Fibroblast of lung (primary cell): ENCODE data around the gene ITPR3. TPM values are rescaled to one million over a fixed set of nuclear protein-coding genes. Genes with fewer than 3 reads are reported as not detected.

Source experiments
- DNase-seq, 2 donors: peaks; one replicate each; pipeline versions ENCODE4 v3.0.0 to v3.0.0-alpha.2; 2010; ENCODE audit warnings: low read depth in 2 of 2
- H2AFZ ChIP-seq: 2 replicates; pipeline ENCODE4 v1.5.1; 2012; ENCODE audit warnings: low read length, control low read depth, inconsistent platforms
- H3K27ac ChIP-seq: 2 replicates; pipeline ENCODE4 v1.5.1; 2011; ENCODE audit warnings: low read length, control low read depth; ENCODE audit not compliant: insufficient read depth
- H3K27me3 ChIP-seq: 2 replicates; pipeline ENCODE4 v1.5.1; 2011; ENCODE audit warnings: mild to moderate bottlenecking, low read length; ENCODE audit not compliant: control insufficient read depth, insufficient read depth
- H3K36me3 ChIP-seq: 2 replicates; pipeline ENCODE4 v1.5.1; 2011; ENCODE audit warnings: low read length; ENCODE audit not compliant: control insufficient read depth, insufficient read depth
- H3K4me1 ChIP-seq: 2 replicates; pipeline ENCODE4 v1.5.1; 2011; ENCODE audit warnings: low read length; ENCODE audit not compliant: control insufficient read depth, insufficient read depth; ENCODE audit errors: extremely low read depth
- H3K4me2 ChIP-seq: 2 replicates; pipeline ENCODE4 v1.5.1; 2011; ENCODE audit warnings: low read length, control low read depth; ENCODE audit not compliant: insufficient read depth; ENCODE audit errors: extremely low read depth
- H3K4me3 ChIP-seq, 4 experiments: fragments of 200-600 bp in 1 of 4; sonication (generic) in 1 of 4; replicated peaks in 1 of 4; 2 replicates each; pipeline ENCODE4 v1.5.1; 2011 to 2016; ENCODE audit warnings: low read length in 4 of 4, low read depth in 3 of 4, mild to moderate bottlenecking in 3 of 4, control low read depth in 2 of 4, inconsistent platforms in 1 of 4, mixed read lengths in 1 of 4; ENCODE audit not compliant: insufficient read depth in 1 of 4; ENCODE audit errors: control extremely low read depth in 1 of 4
- H3K79me2 ChIP-seq: 2 replicates; pipeline ENCODE4 v1.5.1; 2012; ENCODE audit warnings: mild to moderate bottlenecking, low read length, inconsistent platforms; ENCODE audit not compliant: control insufficient read depth, insufficient read depth
- H3K9ac ChIP-seq: 2 replicates; pipeline ENCODE4 v1.5.1; 2011; ENCODE audit warnings: mild to moderate bottlenecking, low read length, control low read depth; ENCODE audit not compliant: insufficient read depth
- H3K9me3 ChIP-seq: 2 replicates; pipeline ENCODE4 v1.5.1; 2012; ENCODE audit warnings: low read depth, low read length; ENCODE audit not compliant: control insufficient read depth, insufficient read depth
- H4K20me1 ChIP-seq: 2 replicates; pipeline ENCODE4 v1.5.1; 2011; ENCODE audit warnings: low read length; ENCODE audit not compliant: control insufficient read depth, insufficient read depth; ENCODE audit errors: extremely low read depth
- EZH2 ChIP-seq: IDR thresholded peaks from 2 replicates; pipeline ENCODE4 v1.5.1; 2012; ENCODE audit warnings: low read length, control low read depth, mild to moderate bottlenecking; ENCODE audit errors: missing control alignments
- polyA plus RNA-seq, 2 donors: library from polyadenylated mRNA; depleted of rRNA in 1 of 2; stranded (reverse) in 1 of 2; unstranded in 1 of 2; fragments of >200 nt; gene quantifications; 2 replicates each; pipeline ENCODE4 v1.2.1, GENCODE V29; 2011 to 2012; ENCODE audit warnings: missing spikeins in 1 of 2
- total RNA-seq: library from RNA; depleted of rRNA; stranded (reverse); fragments of >200 nt; gene quantifications from 2 replicates; pipeline ENCODE4 v1.2.1, GENCODE V29; 2014
- TF ChIP-seq, protein P1 (sequence below), 2 donors: IDR thresholded peaks in 1 of 2; conservative IDR thresholded peaks in 1 of 2; 1 replicate in 1 of 2; 2 replicates in 1 of 2; pipeline ENCODE4 v1.5.1; 2011 to 2012; ENCODE audit warnings: low read length in 2 of 2, control low read depth in 1 of 2, inconsistent platforms in 1 of 2, low read depth in 1 of 2, mild to moderate bottlenecking in 1 of 2

Gene ITPR3
- total and polyA plus RNA-seq, 2 donors (not counting 1 experiment from before 2014, with no cell fraction given) = 9.6 to 43.4 TPM

DNA sequence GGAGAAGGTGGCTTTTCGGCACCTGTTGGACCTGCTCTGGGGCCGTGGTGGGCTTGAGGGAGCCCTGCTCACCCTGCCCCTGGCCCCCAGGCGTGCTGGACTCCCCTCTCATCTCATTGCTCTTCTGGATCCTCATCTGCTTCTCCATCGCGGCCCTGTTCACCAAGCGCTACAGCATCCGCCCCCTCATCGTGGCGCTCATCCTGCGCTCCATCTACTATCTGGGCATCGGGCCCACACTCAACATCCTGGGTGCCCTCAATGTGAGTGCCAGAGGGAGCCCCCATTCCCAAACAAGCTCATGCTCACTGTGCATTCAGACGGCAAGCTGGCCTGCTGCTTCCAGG is 68.0 kb downstream of the ITPR3 start:
- no peak overlapping the region for H3K4me3 ChIP-seq
- H3K4me2 ChIP-seq = no peak overlapping the region
- H2AFZ ChIP-seq = no peak overlapping the region
- no peak for DNase-seq
- H3K9me3 ChIP-seq = no peaks in the 10 kb centered on the region
- no peaks in the 10 kb centered on the region for H3K79me2 ChIP-seq
- no peak overlapping the region for H3K9ac ChIP-seq
- H3K36me3 ChIP-seq = peaks cover 45% of the 10 kb centered on the region
- H4K20me1 ChIP-seq = no peaks in the 10 kb centered on the region
- peaks cover 10% of the 10 kb centered on the region for H3K4me1 ChIP-seq
- TF ChIP-seq EZH2 = no peak
- TF ChIP-seq, protein P1, sequence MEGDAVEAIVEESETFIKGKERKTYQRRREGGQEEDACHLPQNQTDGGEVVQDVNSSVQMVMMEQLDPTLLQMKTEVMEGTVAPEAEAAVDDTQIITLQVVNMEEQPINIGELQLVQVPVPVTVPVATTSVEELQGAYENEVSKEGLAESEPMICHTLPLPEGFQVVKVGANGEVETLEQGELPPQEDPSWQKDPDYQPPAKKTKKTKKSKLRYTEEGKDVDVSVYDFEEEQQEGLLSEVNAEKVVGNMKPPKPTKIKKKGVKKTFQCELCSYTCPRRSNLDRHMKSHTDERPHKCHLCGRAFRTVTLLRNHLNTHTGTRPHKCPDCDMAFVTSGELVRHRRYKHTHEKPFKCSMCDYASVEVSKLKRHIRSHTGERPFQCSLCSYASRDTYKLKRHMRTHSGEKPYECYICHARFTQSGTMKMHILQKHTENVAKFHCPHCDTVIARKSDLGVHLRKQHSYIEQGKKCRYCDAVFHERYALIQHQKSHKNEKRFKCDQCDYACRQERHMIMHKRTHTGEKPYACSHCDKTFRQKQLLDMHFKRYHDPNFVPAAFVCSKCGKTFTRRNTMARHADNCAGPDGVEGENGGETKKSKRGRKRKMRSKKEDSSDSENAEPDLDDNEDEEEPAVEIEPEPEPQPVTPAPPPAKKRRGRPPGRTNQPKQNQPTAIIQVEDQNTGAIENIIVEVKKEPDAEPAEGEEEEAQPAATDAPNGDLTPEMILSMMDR (conservative IDR thresholded peaks at IDR 0.05 in 1 of 2, IDR thresholded peaks at IDR 0.05 in 1 of 2; ENCODE audit: low read depth in 1 of 2, low read length in 2 of 2) = no peak
- no peaks in the 10 kb centered on the region for H3K27me3 ChIP-seq
- no peak overlapping the region for H3K27ac ChIP-seq

DNA sequence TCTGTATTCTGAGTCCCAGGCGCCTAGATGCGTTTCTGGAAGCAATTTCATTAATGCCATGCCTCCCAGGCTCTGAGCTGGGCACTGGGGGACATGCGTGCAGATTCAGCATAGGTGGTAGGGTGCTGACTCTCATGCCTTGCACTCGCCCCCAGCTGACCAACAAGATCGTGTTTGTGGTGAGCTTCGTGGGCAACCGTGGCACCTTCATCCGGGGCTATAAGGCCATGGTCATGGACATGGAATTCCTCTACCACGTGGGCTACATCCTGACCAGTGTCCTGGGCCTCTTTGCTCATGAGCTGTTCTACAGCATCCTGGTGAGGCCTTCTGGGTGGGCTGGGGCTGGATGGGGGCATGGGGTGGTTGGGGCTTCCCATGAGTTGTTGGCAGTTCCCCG is 68.8 kb downstream of the ITPR3 start:
- Histone ChIP-seq H3K9me3 (no peaks in the 10 kb centered on the region), H3K4me3 (no peak overlapping the region), H3K4me1 (peaks cover 12% of the 10 kb centered on the region), H4K20me1 (no peaks in the 10 kb centered on the region), H3K9ac (no peak overlapping the region), H3K79me2 (no peaks in the 10 kb centered on the region), H2AFZ (no peak overlapping the region), H3K27me3 (no peaks in the 10 kb centered on the region), H3K27ac (no peak overlapping the region), H3K36me3 (peaks cover 42% of the 10 kb centered on the region), H3K4me2 (no peak overlapping the region)
- no peak for DNase-seq
- TF ChIP-seq, protein P1 (conservative IDR thresholded peaks at IDR 0.05 in 1 of 2, IDR thresholded peaks at IDR 0.05 in 1 of 2; ENCODE audit: low read depth in 1 of 2, low read length in 2 of 2) = no peak
- TF ChIP-seq EZH2 = no peak

DNA sequence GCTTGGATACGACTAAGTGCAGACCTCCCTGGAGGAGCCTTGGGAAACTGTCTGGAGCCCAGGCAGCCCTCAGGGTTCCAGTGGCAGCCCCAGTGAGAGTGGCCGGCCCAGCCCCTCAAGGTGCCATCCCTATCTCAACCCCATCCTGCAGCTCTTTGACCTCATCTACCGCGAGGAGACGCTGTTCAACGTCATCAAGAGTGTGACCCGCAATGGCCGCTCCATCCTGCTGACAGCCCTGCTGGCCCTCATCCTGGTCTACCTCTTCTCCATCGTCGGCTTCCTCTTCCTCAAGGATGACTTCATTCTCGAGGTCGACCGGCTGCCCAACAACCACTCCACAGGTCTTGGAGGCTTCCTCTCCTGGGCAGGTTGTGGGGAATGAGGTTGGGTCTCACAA is 69.6 kb downstream of the ITPR3 start:
- Histone ChIP-seq H3K27me3 (no peaks in the 10 kb centered on the region), H2AFZ (no peak overlapping the region), H4K20me1 (no peaks in the 10 kb centered on the region), H3K4me1 (peaks cover 12% of the 10 kb centered on the region), H3K9ac (no peak overlapping the region), H3K4me2 (no peak overlapping the region), H3K27ac (no peak overlapping the region), H3K9me3 (no peaks in the 10 kb centered on the region), H3K79me2 (peaks cover 1% of the 10 kb centered on the region), H3K36me3 (peaks cover 42% of the 10 kb centered on the region), H3K4me3 (no peak overlapping the region)
- no peak for DNase-seq
- no peak for TF ChIP-seq EZH2
- TF ChIP-seq, protein P1 (conservative IDR thresholded peaks at IDR 0.05 in 1 of 2, IDR thresholded peaks at IDR 0.05 in 1 of 2; ENCODE audit: low read depth in 1 of 2, low read length in 2 of 2) = no peak
